PC-3 (cell line): ENCODE results near the gene TRMU. TPM values are rescaled to one million over a fixed set of nuclear protein-coding genes. Genes with fewer than 3 reads are reported as not detected.

ENCODE experiments used
- ATAC-seq: fragments of 200-7000 bp; cut with Tn5 transposase; 2 replicates; pipeline ENCODE4 v1.9.1; 2020; ENCODE audit warnings: mild to moderate bottlenecking, moderate library complexity
- BruUV-seq: library from RNA; stranded (reverse); fragments of 400-500 nt; replicated peaks from 2 replicates; lab custom pipeline; 2021; lab: Mats Ljungman, UMichigan
- CTCF ChIA-PET: fragments of 300-600 bp; sonication (Branson Sonifier 250); formaldehyde crosslinking; loops from one replicate; lab custom pipeline; 2022; ENCODE audit warnings: antibody characterized with exemption; lab: Charles Lee
- POLR2A ChIA-PET: fragments of 300-600 bp; sonication (Branson Sonifier 250); formaldehyde crosslinking; loops from one replicate; lab custom pipeline; 2022; ENCODE audit warnings: antibody characterized with exemption; ENCODE audit not compliant: unreplicated experiment; lab: Charles Lee
- DNase-seq: peaks from one replicate; pipeline ENCODE4 v3.0.0-alpha.2; 2015
- H2AFZ ChIP-seq: fragments of 300-600 bp; sonication (generic); 2 replicates; pipeline ENCODE4 v1.6.0; 2016; ENCODE audit warnings: antibody characterized with exemption, low read length
- H3F3A ChIP-seq: fragments of 300-600 bp; sonication (generic); one replicate; pipeline ENCODE4 v1.6.0; 2017; ENCODE audit warnings: antibody characterized with exemption, low read length, control low read depth, mild to moderate bottlenecking; ENCODE audit not compliant: unreplicated experiment
- H3K27ac ChIP-seq: fragments of 300-600 bp; sonication (generic); 2 replicates; pipeline ENCODE4 v1.5.1; 2016; ENCODE audit warnings: mild to moderate bottlenecking, low read length
- H3K27me3 ChIP-seq: fragments of 300-600 bp; sonication (generic); 2 replicates; pipeline ENCODE4 v1.6.1; 2016; ENCODE audit warnings: low read length, mixed read lengths
- H3K36me3 ChIP-seq: fragments of 300-600 bp; sonication (generic); 2 replicates; pipeline ENCODE4 v1.6.1; 2016; ENCODE audit warnings: low read depth, mixed run types, low read length, mixed read lengths
- H3K4me1 ChIP-seq: fragments of 300-600 bp; sonication (generic); 2 replicates; pipeline ENCODE4 v1.5.1; 2016; ENCODE audit warnings: low read length; ENCODE audit not compliant: insufficient read depth
- H3K4me2 ChIP-seq: fragments of 300-600 bp; sonication (generic); 2 replicates; pipeline ENCODE4 v1.6.0; 2016; ENCODE audit warnings: low read length
- H3K4me3 ChIP-seq: fragments of 300-600 bp; sonication (generic); 2 replicates; pipeline ENCODE4 v1.5.1; 2016; ENCODE audit warnings: mild to moderate bottlenecking, low read length, mixed read lengths
- H3K79me2 ChIP-seq: fragments of 300-600 bp; sonication (generic); 2 replicates; pipeline ENCODE4 v1.6.1; 2017; ENCODE audit warnings: low read length, mixed read lengths
- H3K9ac ChIP-seq: fragments of 300-600 bp; sonication (generic); 2 replicates; pipeline ENCODE4 v1.6.0; 2016; ENCODE audit warnings: mild to moderate bottlenecking, low read length
- H3K9me2 ChIP-seq: fragments of 300-600 bp; sonication (generic); replicated peaks from 2 replicates; pipeline ENCODE4 v1.6.1; 2016; ENCODE audit warnings: mixed run types, low read length, mixed read lengths
- H3K9me3 ChIP-seq: fragments of 300-600 bp; sonication (generic); 2 replicates; pipeline ENCODE4 v1.6.1; 2016; ENCODE audit warnings: low read length, mixed read lengths
- H4K20me1 ChIP-seq: fragments of 300-600 bp; sonication (generic); 2 replicates; pipeline ENCODE4 v1.6.1; 2016; ENCODE audit warnings: low read length, mixed read lengths
- EZH2 ChIP-seq: fragments of 300-600 bp; sonication (generic); IDR thresholded peaks from one replicate; pipeline ENCODE4 v1.6.1; 2017; ENCODE audit warnings: antibody characterized with exemption, mild to moderate bottlenecking, low read length; ENCODE audit not compliant: unreplicated experiment
- EZH2phosphoT487 ChIP-seq: fragments of 300-600 bp; sonication (generic); IDR thresholded peaks from 2 replicates; pipeline ENCODE4 v1.6.1; 2018; ENCODE audit warnings: mild to moderate bottlenecking, antibody characterized with exemption, low read length, borderline replicate concordance
- intact Hi-C: fragments of 100-400 bp; cut with micrococcal nuclease; formaldehyde crosslinking; loops from 2 replicates; pipeline ENCODE4 v1.9.0; 2023
- total RNA-seq: library from RNA; depleted of rRNA; stranded (reverse); fragments of >200 nt; gene quantifications from 2 replicates; pipeline ENCODE4 v1.2.3, GENCODE V29; 2014
- TF ChIP-seq, protein P1 (sequence below): fragments of 300-600 bp; sonication (generic); conservative IDR thresholded peaks from 2 replicates; pipeline ENCODE4 v1.5.1; 2017; ENCODE audit warnings: antibody characterized with exemption, low read depth, mild to moderate bottlenecking, low read length

Gene TRMU
- total RNA-seq, 1 experiment from 2014 or later, result 63.5 TPM

DNA sequence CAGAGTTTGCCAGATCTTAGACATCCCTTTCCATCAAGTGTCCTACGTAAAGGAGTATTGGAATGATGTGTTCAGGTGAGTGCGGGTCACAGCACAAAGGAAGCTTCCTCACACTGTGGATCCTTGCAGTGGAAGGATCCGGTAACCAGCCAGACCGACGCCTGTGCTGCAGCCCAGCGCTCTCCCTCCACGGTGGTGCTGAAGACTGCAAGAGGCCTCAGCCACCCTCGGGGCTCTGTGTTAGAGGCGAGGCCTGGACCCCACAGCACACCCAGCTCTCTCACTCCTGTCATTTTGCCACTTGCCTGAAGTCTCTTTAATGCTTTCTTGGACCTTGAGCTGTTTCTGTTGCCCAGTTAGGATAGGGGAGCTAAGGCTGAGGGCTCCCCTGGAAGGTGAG is 2.4 kb downstream of the TRMU start:
- Histone ChIP-seq H3K4me1 (peaks cover 7% of the 10 kb centered on the region; the same call in 1 of the 2 replicates), H3K9me3 (no peaks in the 10 kb centered on the region), H3K4me2 (no peak overlapping the region), H3K4me3 (no peak overlapping the region), H3K9me2 (no peaks in the 10 kb centered on the region), H2AFZ (no peak overlapping the region), H3K27ac (no peak overlapping the region), H3K36me3 (peaks cover 8% of the 10 kb centered on the region; the same call in 1 of the 2 replicates), H3K27me3 (no peaks in the 10 kb centered on the region), H4K20me1 (no peaks in the 10 kb centered on the region), H3F3A (no peaks in the 10 kb centered on the region), H3K9ac (no peak overlapping the region), H3K79me2 (peaks cover 46% of the 10 kb centered on the region)
- ATAC-seq, result no peak
- CTCF ChIA-PET, result no interaction called here
- TF ChIP-seq, protein P1, sequence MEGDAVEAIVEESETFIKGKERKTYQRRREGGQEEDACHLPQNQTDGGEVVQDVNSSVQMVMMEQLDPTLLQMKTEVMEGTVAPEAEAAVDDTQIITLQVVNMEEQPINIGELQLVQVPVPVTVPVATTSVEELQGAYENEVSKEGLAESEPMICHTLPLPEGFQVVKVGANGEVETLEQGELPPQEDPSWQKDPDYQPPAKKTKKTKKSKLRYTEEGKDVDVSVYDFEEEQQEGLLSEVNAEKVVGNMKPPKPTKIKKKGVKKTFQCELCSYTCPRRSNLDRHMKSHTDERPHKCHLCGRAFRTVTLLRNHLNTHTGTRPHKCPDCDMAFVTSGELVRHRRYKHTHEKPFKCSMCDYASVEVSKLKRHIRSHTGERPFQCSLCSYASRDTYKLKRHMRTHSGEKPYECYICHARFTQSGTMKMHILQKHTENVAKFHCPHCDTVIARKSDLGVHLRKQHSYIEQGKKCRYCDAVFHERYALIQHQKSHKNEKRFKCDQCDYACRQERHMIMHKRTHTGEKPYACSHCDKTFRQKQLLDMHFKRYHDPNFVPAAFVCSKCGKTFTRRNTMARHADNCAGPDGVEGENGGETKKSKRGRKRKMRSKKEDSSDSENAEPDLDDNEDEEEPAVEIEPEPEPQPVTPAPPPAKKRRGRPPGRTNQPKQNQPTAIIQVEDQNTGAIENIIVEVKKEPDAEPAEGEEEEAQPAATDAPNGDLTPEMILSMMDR, result no peak
- TF ChIP-seq EZH2phosphoT487, result no peak
- no peak for TF ChIP-seq EZH2
- DNase-seq, result no peak
- intact Hi-C loops, result no loop called here
- BruUV-seq, result no TSS peak
- POLR2A ChIA-PET, result no interaction called here

DNA sequence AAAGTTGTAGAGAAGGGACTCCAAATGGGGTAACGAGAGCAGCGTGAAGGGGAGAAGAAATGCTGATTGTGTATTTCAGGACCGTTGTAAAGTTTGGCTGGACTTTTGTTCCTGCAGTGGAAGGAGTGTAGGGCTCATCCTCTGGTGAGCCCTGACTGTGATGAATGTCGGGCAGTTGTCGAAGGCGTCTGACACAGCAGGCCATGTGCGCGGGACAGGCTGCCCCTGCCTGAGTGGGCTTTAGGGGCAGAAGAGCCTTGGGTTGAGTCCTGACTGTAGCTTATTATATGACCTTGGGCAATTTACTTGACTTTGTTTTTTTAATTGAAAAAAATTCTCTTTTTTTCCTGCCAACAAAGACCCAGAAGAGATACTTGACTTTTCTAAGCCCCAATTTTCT is 3.1 kb downstream of the TRMU start:
- ChIA-PET POLR2A (no interaction called here), CTCF (no interaction called here)
- no peaks in the 10 kb centered on the region for H3K9me3 ChIP-seq
- no peak overlapping the region for H3K4me3 ChIP-seq
- DNase-seq (no peak), ATAC-seq (no peak)
- peaks cover 11% of the 10 kb centered on the region; the same call in 1 of the 2 replicates for H3K36me3 ChIP-seq
- no peaks in the 10 kb centered on the region for H3F3A ChIP-seq
- intact Hi-C loops, result no loop called here
- peaks cover 7% of the 10 kb centered on the region; the same call in 1 of the 2 replicates for H3K4me1 ChIP-seq
- H4K20me1 ChIP-seq, result no peaks in the 10 kb centered on the region
- BruUV-seq, result no TSS peak
- no peak for TF ChIP-seq EZH2phosphoT487
- no peak for TF ChIP-seq EZH2
- TF ChIP-seq, protein P1, result no peak
- H3K27ac ChIP-seq, result no peak overlapping the region
- no peak overlapping the region for H3K4me2 ChIP-seq
- H3K27me3 ChIP-seq, result no peaks in the 10 kb centered on the region
- H2AFZ ChIP-seq, result no peak overlapping the region
- no peak overlapping the region for H3K9ac ChIP-seq
- peaks cover 46% of the 10 kb centered on the region for H3K79me2 ChIP-seq
- H3K9me2 ChIP-seq, result no peaks in the 10 kb centered on the region

DNA sequence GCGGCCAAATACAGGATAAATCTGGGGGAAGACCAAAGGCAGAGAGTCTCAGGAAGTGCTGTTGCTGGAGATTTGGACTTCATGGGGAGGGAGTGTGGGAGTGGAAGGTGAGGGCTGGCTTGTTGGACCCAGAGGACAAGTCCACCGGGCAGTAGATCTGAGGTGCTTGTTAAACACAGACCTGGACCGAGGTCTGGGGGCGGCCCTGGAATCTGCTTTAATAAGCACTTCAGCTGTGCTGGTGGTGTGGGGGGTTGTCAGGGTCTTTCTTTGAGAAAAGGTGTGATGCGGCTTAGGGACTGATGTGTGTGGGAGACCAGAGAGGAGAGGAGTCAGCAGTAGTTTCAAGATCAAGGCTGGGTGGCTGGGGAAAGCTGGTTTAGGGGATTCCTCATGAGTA is 4.4 kb downstream of the TRMU start:
- Histone ChIP-seq H3K36me3 (peaks cover 16% of the 10 kb centered on the region; the same call in 1 of the 2 replicates), H3K9me3 (no peaks in the 10 kb centered on the region), H3K9me2 (no peaks in the 10 kb centered on the region), H3K4me2 (no peak overlapping the region), H3K9ac (no peak overlapping the region), H3K27ac (no peak overlapping the region), H2AFZ (no peak overlapping the region), H3K4me1 (peaks cover 7% of the 10 kb centered on the region; the same call in 1 of the 2 replicates), H4K20me1 (no peaks in the 10 kb centered on the region), H3K4me3 (no peak overlapping the region), H3F3A (no peaks in the 10 kb centered on the region), H3K27me3 (no peaks in the 10 kb centered on the region), H3K79me2 (peaks cover 46% of the 10 kb centered on the region)
- ChIA-PET CTCF (no interaction called here), POLR2A (no interaction called here)
- no peak for TF ChIP-seq EZH2
- TF ChIP-seq EZH2phosphoT487, result no peak
- TF ChIP-seq, protein P1, result no peak
- DNase-seq (no peak), ATAC-seq (no peak)
- intact Hi-C loops, result no loop called here
- no TSS peak for BruUV-seq
